Stomach (tissue), 9 donors: Measurements from ENCODE around the gene C22orf42. TPM values are rescaled to one million over a fixed set of nuclear protein-coding genes. Genes with fewer than 3 reads are reported as not detected.
"Not testable (repeated sequence)": the region's sequence is repeated elsewhere in the genome, so short reads cannot be mapped to it uniquely, and the experiment has no call there.

Experiments used
- DNase-seq, 2 donors: peaks; one replicate each; pipeline versions ENCODE4 v3.0.0 to v3.0.0-alpha.2; 2013 to 2019
- H3K27ac ChIP-seq, 5 donors: fragments of 200-600 bp in 4 of 5; sonication (generic) in 4 of 5; one replicate each; pipeline ENCODE4 v1.5.1; 2013 to 2019; ENCODE audit warnings: mild to moderate bottlenecking in 1 of 5, moderate library complexity in 1 of 5
- H3K27me3 ChIP-seq, 3 donors: fragments of 200-600 bp; sonication (generic); one replicate each; pipeline ENCODE4 v1.5.1; 2017 to 2019; ENCODE audit warnings: mixed run types in 1 of 3
- H3K36me3 ChIP-seq, 4 donors: fragments of 200-600 bp; sonication (generic); 1 replicate in 3 of 4; 2 replicates in 1 of 4; pipeline ENCODE4 v1.5.1; 2016 to 2019
- H3K4me1 ChIP-seq, 4 donors: fragments of 200-600 bp; sonication (generic); one replicate each; pipeline ENCODE4 v1.5.1; 2016 to 2019
- H3K4me3 ChIP-seq, 4 donors: fragments of 200-600 bp; sonication (generic) in 3 of 4; one replicate each; pipeline ENCODE4 v1.5.1; 2016 to 2019; ENCODE audit warnings: mild to moderate bottlenecking in 1 of 4
- H3K9me3 ChIP-seq, 4 donors: fragments of 200-600 bp; sonication (generic); one replicate each; pipeline ENCODE4 v1.5.1; 2016 to 2019
- EP300 ChIP-seq: sonication (generic); formaldehyde crosslinking; IDR thresholded peaks from one replicate; pipeline ENCODE4 v1.6.1; 2017; ENCODE audit warnings: antibody characterized with exemption
- POLR2A ChIP-seq, 4 donors: fragments of 450-650 bp; IDR thresholded peaks; one replicate each; pipeline ENCODE4 v1.6.1; 2016; ENCODE audit warnings: antibody characterized with exemption in 4 of 4, control low read depth in 2 of 4, mild to moderate bottlenecking in 1 of 4, moderate library complexity in 1 of 4
- POLR2AphosphoS5 ChIP-seq, 3 donors: sonication (generic); formaldehyde crosslinking; IDR thresholded peaks; one replicate each; pipeline ENCODE4 v1.6.1; 2016; ENCODE audit warnings: antibody characterized with exemption in 3 of 3
- WGBS, 5 donors: extraction: QIAGEN DNeasy Blood & Tissue Kit in 3 of 5; methylation state at CpG; one replicate each; pipeline versions ENCODE4 v1.1.5 to v1.1.7; 2013 to 2018; 5-methylcytosine and 5-hydroxymethylcytosine counted together
- intact Hi-C: fragments of 100-400 bp; cut with DNase I; formaldehyde crosslinking; loops from one replicate; pipeline ENCODE4 v1.15.1; 2023; ENCODE audit warnings: low total_unique reads
- polyA plus RNA-seq, 3 donors: library from polyadenylated mRNA; stranded (reverse); fragments of 200-250 nt; gene quantifications; one replicate each; pipeline ENCODE4 v1.2.3, GENCODE V29; 2013
- total RNA-seq, 5 donors: library from RNA; depleted of rRNA; stranded (reverse); fragments of >200 nt; gene quantifications; one replicate each; pipeline versions ENCODE4 v1.1.0 to v1.2.3, GENCODE V29; 2014 to 2016
- TF ChIP-seq, protein P1 (sequence below), 7 experiments: fragments of 450-650 bp in 4 of 7; fragments of 200-600 bp in 3 of 7; sonication (generic) in 3 of 7; IDR thresholded peaks; one replicate each; pipeline ENCODE4 v1.5.1; 2016 to 2019; ENCODE audit warnings: antibody characterized with exemption in 7 of 7, control low read depth in 2 of 7, mild to moderate bottlenecking in 1 of 7
- donor health status: healthy with polysubstance abuse.
- donor health status: Bipolar disorder and iron deficiency.
- donor health status: healthy.

Gene C22orf42
- total and polyA plus RNA-seq, 8 donors, result 0.13 TPM; not detected in 7

DNA sequence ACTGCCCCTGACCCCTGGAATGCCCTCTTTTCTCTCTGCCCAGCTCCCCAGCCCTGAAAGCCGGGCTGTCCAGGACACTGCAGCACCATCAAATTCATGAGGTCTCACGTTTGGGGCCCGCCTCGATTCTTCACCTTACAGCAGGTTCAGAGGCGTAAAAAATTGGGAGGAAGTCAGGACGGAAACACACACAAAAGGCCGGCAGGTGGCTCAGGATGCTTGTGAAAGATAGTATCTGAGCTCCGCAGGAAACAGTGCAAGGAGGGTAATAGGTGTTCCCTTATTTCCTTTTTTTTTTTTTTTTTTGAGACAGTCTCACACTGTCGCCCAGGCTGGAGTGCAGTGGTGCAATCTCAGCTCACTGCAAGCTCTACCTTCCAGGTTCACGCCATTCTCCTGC lies 41.6 kb upstream of the C22orf42 start:
- no peaks in the 10 kb centered on the region for H3K36me3 ChIP-seq
- 64 to 77% (median 75%) methylated on average over 10 of the region's 10 CpGs for WGBS, 5 donors

DNA sequence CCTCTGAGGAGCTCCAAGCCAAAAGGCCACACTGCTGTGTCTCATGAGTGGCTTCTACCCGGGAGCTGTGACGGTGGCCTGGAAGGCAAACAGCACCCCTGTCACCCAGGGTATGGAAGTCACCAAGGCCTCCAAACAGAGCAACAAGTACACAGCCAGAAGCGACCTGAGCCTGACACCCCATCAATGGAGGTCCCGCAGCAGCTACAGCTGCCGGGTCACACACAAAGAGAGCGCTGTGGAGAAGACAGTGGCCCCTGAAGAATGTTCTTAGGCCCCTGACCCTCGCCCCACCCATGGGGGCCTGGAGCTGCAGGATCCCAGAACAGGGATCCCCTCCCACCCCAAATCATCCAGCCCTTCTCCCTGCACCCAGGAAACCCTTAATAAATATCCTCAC lies 40.9 kb upstream of the C22orf42 start:
- no peak overlapping the region for H3K27ac ChIP-seq
- TF ChIP-seq, protein P1, sequence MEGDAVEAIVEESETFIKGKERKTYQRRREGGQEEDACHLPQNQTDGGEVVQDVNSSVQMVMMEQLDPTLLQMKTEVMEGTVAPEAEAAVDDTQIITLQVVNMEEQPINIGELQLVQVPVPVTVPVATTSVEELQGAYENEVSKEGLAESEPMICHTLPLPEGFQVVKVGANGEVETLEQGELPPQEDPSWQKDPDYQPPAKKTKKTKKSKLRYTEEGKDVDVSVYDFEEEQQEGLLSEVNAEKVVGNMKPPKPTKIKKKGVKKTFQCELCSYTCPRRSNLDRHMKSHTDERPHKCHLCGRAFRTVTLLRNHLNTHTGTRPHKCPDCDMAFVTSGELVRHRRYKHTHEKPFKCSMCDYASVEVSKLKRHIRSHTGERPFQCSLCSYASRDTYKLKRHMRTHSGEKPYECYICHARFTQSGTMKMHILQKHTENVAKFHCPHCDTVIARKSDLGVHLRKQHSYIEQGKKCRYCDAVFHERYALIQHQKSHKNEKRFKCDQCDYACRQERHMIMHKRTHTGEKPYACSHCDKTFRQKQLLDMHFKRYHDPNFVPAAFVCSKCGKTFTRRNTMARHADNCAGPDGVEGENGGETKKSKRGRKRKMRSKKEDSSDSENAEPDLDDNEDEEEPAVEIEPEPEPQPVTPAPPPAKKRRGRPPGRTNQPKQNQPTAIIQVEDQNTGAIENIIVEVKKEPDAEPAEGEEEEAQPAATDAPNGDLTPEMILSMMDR (IDR thresholded peaks at IDR 0.05), result no peak
- TF ChIP-seq EP300 (no peak), POLR2A (IDR thresholded peaks at IDR 0.05) (no peak)
- H3K36me3 ChIP-seq, result no peaks in the 10 kb centered on the region
- no peak overlapping the region for H3K4me3 ChIP-seq
- intact Hi-C loops, result no loop called here
- 55 to 75% (median 73%) methylated on average over 2 to 7 of the region's 7 CpGs for WGBS, 5 donors
- H3K9me3 ChIP-seq, result no peaks in the 10 kb centered on the region
- no peak for DNase-seq
- H3K4me1 ChIP-seq, result peaks cover 0 to 25% (median 11%) of the 10 kb centered on the region in 4 donors
- H3K27me3 ChIP-seq, result peaks cover 12 to 50% (median 22%) of the 10 kb centered on the region in 3 donors

More for the DNA sequence above, 41.6 kb upstream of the C22orf42 start:
- peaks cover 0 to 25% (median 11%) of the 10 kb centered on the region in 4 donors for H3K4me1 ChIP-seq
- H3K4me3 ChIP-seq, result no peak overlapping the region
- TF ChIP-seq, protein P1 (IDR thresholded peaks at IDR 0.05), result no peak
- TF ChIP-seq POLR2A (IDR thresholded peaks at IDR 0.05), result no peak
- TF ChIP-seq POLR2AphosphoS5 (IDR thresholded peaks at IDR 0.05), result no peak
- TF ChIP-seq EP300, result no peak
- H3K9me3 ChIP-seq, result no peaks in the 10 kb centered on the region
- DNase-seq, result no peak
- intact Hi-C loops, result no loop called here
- no peak overlapping the region for H3K27ac ChIP-seq
- peaks cover 12 to 58% (median 22%) of the 10 kb centered on the region in 3 donors for H3K27me3 ChIP-seq

GRCh38 chr22:32199341-32199740 lies 40.2 kb upstream of the C22orf42 start:
- Histone ChIP-seq H3K9me3 (no peaks in the 10 kb centered on the region), H3K27ac (no peak overlapping the region), H3K27me3 (peaks cover 11 to 44% (median 19%) of the 10 kb centered on the region in 3 donors), H3K36me3 (no peaks in the 10 kb centered on the region), H3K4me3 (no peak overlapping the region), H3K4me1 (peaks cover 0 to 23% (median 11%) of the 10 kb centered on the region in 4 donors)
- intact Hi-C loops, result no loop called here
- 81 to 93% (median 92%) methylated on average over 6 of the region's 6 CpGs for WGBS, 5 donors
- no peak for TF ChIP-seq POLR2A (IDR thresholded peaks at IDR 0.05)
- peak in 1 of 2 donors; percentile 40 for DNase-seq

DNA sequence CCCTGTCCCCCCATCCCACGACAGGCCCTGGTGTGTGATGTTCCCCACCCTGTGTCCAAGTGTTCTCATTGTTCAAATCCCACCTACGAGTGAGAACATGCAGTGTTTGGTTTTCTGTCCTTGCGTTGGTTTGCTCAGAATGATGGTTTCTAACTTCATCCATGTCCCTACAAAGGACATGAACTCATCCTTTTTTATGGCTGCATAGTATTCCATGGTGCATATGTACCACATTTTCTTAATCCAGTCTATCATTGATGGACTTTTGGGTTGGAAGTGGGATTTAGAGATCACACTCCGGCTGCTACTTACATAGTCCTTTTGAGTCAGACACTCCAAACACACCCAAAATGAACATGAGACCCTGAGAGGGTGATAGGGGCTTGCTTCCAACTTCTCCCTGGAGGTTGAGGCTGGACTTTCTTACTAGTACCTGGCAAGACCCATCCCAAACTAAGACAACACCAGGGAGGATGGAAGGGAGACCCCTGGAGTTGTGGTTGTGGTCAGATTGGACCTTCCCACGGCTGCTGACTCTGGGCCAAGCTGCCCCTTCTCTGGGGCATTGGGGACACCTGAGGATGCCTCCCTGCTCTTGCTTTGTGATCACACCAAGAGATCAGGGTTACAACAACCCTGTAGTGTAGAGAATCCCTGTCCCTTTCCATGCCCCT lies 38.6 kb upstream of the C22orf42 start:
- intact Hi-C loops, H3K4me1 ChIP-seq: not testable (repeated sequence)

DNA sequence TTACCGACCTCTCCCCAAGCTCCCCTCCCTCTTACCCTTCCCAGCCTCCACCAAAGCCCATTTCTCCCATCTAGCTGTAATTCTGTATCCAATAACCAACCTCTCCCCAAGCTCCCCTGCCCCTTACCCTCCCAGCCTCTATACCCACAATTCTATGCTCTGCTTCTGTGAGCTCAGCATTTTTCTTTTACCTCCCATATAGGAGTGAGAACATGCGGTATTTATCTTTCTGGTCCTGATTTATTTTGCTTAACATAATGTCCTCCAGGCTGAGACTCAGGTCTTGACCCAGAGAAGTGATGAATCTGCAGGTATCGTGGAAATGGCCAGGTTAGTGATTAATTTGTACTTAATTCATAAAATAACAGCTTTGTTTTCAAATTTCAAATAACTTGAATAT lies 36.8 kb upstream of the C22orf42 start:
- H3K9me3 ChIP-seq, DNase-seq, H3K36me3 ChIP-seq, H3K4me1 ChIP-seq, intact Hi-C loops, H3K4me3 ChIP-seq, H3K27ac ChIP-seq: not testable (repeated sequence)
- 61 to 70% (median 66%) methylated on average over 3 of the region's 3 CpGs for WGBS, 5 donors
- H3K27me3 ChIP-seq, result peaks cover 0 to 32% (median 3%) of the 10 kb centered on the region in 3 donors

More for the DNA sequence above, 38.6 kb upstream of the C22orf42 start:
- peaks cover 0 to 36% (median 6%) of the 10 kb centered on the region in 3 donors for H3K27me3 ChIP-seq
- H3K9me3 ChIP-seq, H3K36me3 ChIP-seq, H3K4me3 ChIP-seq, H3K27ac ChIP-seq, DNase-seq: not testable (repeated sequence)
- WGBS, 5 donors, result 76 to 88% (median 83%) methylated on average over 4 to 5 of the region's 5 CpGs

- WGBS, 5 donors, result 76 to 85% (median 81%) methylated on average over 9 of the region's 9 CpGs
- DNase-seq, H3K36me3 ChIP-seq, H3K4me3 ChIP-seq, H3K9me3 ChIP-seq, H3K4me1 ChIP-seq, intact Hi-C loops, H3K27ac ChIP-seq: not testable (repeated sequence)
- peaks cover 0 to 27% (median 3%) of the 10 kb centered on the region in 3 donors for H3K27me3 ChIP-seq
These were observed 34.2 kb upstream of the C22orf42 start for GRCh38 chr22:32193346-32193745.

- H3K27ac ChIP-seq, H3K36me3 ChIP-seq, H3K9me3 ChIP-seq, H3K4me3 ChIP-seq, intact Hi-C loops, H3K4me1 ChIP-seq: not testable (repeated sequence)
- DNase-seq, result peak in 1 of 2 donors; percentile 11
- WGBS, 5 donors, result 80 to 89% (median 87%) methylated on average over 12 to 15 of the region's 15 CpGs
- peaks cover 0 to 19% (median 3%) of the 10 kb centered on the region in 3 donors for H3K27me3 ChIP-seq
These were observed 31.9 kb upstream of the C22orf42 start for GRCh38 chr22:32191021-32191420.
